Suprapubic skin (tissue), 4 donors: ENCODE results near the gene SLC49A3. TPM values are rescaled to one million over a fixed set of nuclear protein-coding genes. Genes with fewer than 3 reads are reported as not detected.

Experiments used
- DNase-seq, 2 donors: peaks; one replicate each; pipeline ENCODE4 v3.0.0-alpha.2; 2019; ENCODE audit warnings: low spot score in 2 of 2
- H3K27ac ChIP-seq: fragments of 200-600 bp; sonication (generic); one replicate; pipeline ENCODE4 v1.5.1; 2019
- H3K27me3 ChIP-seq: fragments of 200-600 bp; sonication (generic); one replicate; pipeline ENCODE4 v1.5.1; 2019
- H3K36me3 ChIP-seq: fragments of 200-600 bp; sonication (generic); one replicate; pipeline ENCODE4 v1.5.1; 2019
- H3K4me1 ChIP-seq: fragments of 200-600 bp; sonication (generic); one replicate; pipeline ENCODE4 v1.5.1; 2019
- H3K4me3 ChIP-seq: fragments of 200-600 bp; sonication (generic); one replicate; pipeline ENCODE4 v1.5.1; 2019; ENCODE audit warnings: mild to moderate bottlenecking
- H3K9me3 ChIP-seq: fragments of 200-600 bp; sonication (generic); one replicate; pipeline ENCODE4 v1.5.1; 2019
- EP300 ChIP-seq: sonication (generic); formaldehyde crosslinking; IDR thresholded peaks from one replicate; pipeline ENCODE4 v1.6.1; 2017; ENCODE audit warnings: antibody characterized with exemption
- POLR2A ChIP-seq, 2 donors: fragments of 450-650 bp; IDR thresholded peaks; one replicate each; pipeline ENCODE4 v1.6.1; 2017; ENCODE audit warnings: antibody characterized with exemption in 2 of 2, mild to moderate bottlenecking in 2 of 2, moderate library complexity in 2 of 2
- POLR2AphosphoS5 ChIP-seq, 3 donors: sonication (generic); formaldehyde crosslinking; IDR thresholded peaks; one replicate each; pipeline ENCODE4 v1.6.1; 2017; ENCODE audit warnings: antibody characterized with exemption in 3 of 3
- WGBS: methylation state at CpG from one replicate; pipeline ENCODE4 v1.1.5; 2018; 5-methylcytosine and 5-hydroxymethylcytosine counted together
- total RNA-seq, 4 donors: library from RNA; depleted of rRNA; stranded (reverse); fragments of >200 nt; gene quantifications; one replicate each; pipeline ENCODE4 v1.1.0, GENCODE V29; 2016
- TF ChIP-seq, protein P1 (sequence below), 2 donors: fragments of 200-600 bp in 1 of 2; fragments of 450-650 bp in 1 of 2; sonication (generic) in 1 of 2; IDR thresholded peaks; one replicate each; pipeline ENCODE4 v1.5.1; 2016 to 2019; ENCODE audit warnings: antibody characterized with exemption in 2 of 2, mild to moderate bottlenecking in 1 of 2, moderate library complexity in 1 of 2

SLC49A3 gene
- total RNA-seq, 4 donors from 2014 or later: 8.9 to 21.1 (median 17.4) TPM

- H3K36me3 ChIP-seq: no peaks in the 10 kb centered on the region
- TF ChIP-seq EP300: no peak
- no peak for TF ChIP-seq POLR2A (IDR thresholded peaks at IDR 0.05)
- no peaks in the 10 kb centered on the region for H3K27me3 ChIP-seq
- H3K27ac ChIP-seq: peak overlapping the region; percentile 82
- peak in 1 of 2 donors; percentile 67 for DNase-seq
- H3K4me3 ChIP-seq: peak overlapping the region; percentile 56
- no peaks in the 10 kb centered on the region for H3K9me3 ChIP-seq
- 81% methylated on average over 8 of the region's 8 CpGs for WGBS
- H3K4me1 ChIP-seq: peaks cover 37% of the 10 kb centered on the region
Observed at GRCh38 chr4:689723-690122, 772 bp upstream of the SLC49A3 start.

DNA sequence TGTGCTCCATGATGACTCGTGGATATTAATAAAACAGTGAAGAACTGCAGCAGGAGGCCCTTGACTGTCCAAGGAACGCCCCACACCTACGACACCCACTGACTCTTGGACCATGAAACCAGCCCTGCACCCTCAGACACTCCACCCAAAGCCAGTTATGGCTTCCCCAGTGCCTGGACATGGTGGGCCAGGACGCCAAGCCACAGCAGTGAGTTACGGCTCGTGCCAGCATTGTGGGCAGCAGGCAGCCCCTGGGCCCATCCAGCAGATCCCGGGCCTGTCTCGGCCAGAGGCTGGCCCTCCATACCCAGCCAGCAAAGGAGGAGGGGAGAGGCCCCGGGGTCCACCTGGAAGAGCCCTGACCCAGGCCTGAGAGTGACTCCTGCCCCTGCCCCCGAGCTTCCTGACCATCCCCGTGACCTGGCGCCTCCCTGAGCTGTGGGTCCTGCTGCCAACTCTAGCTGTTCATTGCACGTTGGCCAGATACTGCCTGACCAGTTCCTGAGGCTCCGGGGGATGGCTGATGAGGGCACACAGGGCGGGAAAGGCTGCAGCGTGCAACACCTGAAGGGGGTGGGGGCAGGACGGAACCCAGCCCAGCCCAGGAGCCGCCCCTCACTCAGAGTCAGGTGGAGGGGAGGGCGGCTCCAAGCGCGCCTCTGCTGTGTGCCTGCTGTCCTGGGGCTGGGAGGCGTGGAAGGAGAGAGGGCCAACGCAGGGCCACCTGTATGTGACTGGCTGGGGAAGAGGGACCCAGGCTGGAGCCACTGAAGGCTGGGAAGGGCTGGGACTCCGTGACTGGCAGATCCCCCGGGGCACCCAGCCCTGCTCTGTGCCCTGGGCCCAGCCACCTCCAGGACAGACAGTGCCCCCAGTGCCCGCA lies 739 bp downstream of the SLC49A3 start:
- TF ChIP-seq POLR2A (IDR thresholded peaks at IDR 0.05) (no peak), EP300 (no peak), POLR2AphosphoS5 (IDR thresholded peaks at IDR 0.05) (no peak)
- TF ChIP-seq, protein P1, sequence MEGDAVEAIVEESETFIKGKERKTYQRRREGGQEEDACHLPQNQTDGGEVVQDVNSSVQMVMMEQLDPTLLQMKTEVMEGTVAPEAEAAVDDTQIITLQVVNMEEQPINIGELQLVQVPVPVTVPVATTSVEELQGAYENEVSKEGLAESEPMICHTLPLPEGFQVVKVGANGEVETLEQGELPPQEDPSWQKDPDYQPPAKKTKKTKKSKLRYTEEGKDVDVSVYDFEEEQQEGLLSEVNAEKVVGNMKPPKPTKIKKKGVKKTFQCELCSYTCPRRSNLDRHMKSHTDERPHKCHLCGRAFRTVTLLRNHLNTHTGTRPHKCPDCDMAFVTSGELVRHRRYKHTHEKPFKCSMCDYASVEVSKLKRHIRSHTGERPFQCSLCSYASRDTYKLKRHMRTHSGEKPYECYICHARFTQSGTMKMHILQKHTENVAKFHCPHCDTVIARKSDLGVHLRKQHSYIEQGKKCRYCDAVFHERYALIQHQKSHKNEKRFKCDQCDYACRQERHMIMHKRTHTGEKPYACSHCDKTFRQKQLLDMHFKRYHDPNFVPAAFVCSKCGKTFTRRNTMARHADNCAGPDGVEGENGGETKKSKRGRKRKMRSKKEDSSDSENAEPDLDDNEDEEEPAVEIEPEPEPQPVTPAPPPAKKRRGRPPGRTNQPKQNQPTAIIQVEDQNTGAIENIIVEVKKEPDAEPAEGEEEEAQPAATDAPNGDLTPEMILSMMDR (IDR thresholded peaks at IDR 0.05): no peak
- no peaks in the 10 kb centered on the region for H3K27me3 ChIP-seq
- peaks cover 48% of the 10 kb centered on the region for H3K4me1 ChIP-seq
- peak overlapping the region; percentile 82 for H3K27ac ChIP-seq
- peak; percentile 69 to 79 for DNase-seq
- no peaks in the 10 kb centered on the region for H3K9me3 ChIP-seq
- peak overlapping the region; percentile 56 for H3K4me3 ChIP-seq
- 52% methylated on average over 15 of the region's 26 CpGs for WGBS
- no peaks in the 10 kb centered on the region for H3K36me3 ChIP-seq

DNA sequence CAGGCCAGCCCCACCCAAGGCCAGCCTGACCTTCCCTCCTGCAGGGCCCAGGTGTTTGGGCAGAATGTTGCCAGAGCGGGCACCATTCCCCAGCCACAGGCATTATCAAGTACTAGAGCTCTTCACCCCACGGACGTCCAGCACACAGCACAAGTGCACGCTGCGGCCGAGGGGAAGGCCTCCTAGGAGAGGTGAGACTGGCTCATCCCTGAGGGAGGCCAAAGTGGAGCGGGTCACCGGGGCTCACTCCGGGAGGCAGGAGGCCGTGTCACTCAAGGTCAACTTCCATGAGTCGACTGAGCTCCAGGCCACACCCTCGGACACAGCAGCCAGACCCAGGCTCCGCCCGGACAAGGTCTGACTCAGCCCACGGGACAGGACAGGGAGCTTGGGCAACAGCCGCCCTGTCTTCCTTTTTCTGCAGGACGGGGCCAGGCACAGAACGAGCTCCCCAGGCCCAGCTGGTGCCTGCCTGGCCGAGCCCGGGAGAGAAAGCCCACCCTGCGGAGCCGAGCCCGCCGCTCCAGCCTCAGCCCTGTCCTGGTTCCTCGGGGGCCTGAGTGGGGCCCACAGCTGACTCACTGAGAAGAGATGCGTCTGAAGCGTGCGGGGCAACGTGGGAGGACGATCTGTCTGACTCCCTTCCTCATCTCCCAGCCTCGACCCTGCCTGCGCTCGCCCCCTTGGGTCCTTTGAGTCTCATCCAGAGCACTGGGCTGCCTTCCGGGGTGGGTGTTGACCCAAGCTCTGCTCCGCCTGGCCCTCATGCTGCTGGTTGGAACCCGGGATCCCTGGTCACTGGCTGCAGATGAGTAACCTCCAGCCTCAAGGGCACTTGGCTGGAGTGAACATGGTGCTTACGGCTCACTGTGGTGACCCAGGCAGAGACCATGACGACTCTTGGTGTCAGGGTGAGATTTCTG lies 1.6 kb downstream of the SLC49A3 start:
- Histone ChIP-seq H3K27ac (peak overlapping the region; percentile 82), H3K27me3 (no peaks in the 10 kb centered on the region), H3K4me1 (peaks cover 55% of the 10 kb centered on the region), H3K4me3 (peak overlapping the region; percentile 56), H3K9me3 (no peaks in the 10 kb centered on the region), H3K36me3 (no peaks in the 10 kb centered on the region)
- peak; percentile 96 for DNase-seq
- TF ChIP-seq POLR2A (IDR thresholded peaks at IDR 0.05) (peak in 1 of 2 donors; percentile 24), POLR2AphosphoS5 (IDR thresholded peaks at IDR 0.05) (peak in 1 of 3 donors; percentile 31), EP300 (no peak)
- 72% methylated on average over 11 of the region's 38 CpGs for WGBS

- peak in 1 of 2 donors; percentile 71 for DNase-seq
- Histone ChIP-seq H3K27me3 (no peaks in the 10 kb centered on the region), H3K4me1 (peaks cover 62% of the 10 kb centered on the region), H3K27ac (peak overlapping the region; percentile 82), H3K36me3 (no peaks in the 10 kb centered on the region), H3K4me3 (peak overlapping the region; percentile 56), H3K9me3 (no peaks in the 10 kb centered on the region)
- 84% methylated on average over 5 of the region's 31 CpGs for WGBS
- no peak for TF ChIP-seq POLR2A (IDR thresholded peaks at IDR 0.05)
- TF ChIP-seq POLR2AphosphoS5 (IDR thresholded peaks at IDR 0.05): no peak
- TF ChIP-seq EP300: no peak
- TF ChIP-seq, protein P1 (IDR thresholded peaks at IDR 0.05): no peak
Observed at GRCh38 chr4:686413-687040, 2.4 kb downstream of the SLC49A3 start.

DNA sequence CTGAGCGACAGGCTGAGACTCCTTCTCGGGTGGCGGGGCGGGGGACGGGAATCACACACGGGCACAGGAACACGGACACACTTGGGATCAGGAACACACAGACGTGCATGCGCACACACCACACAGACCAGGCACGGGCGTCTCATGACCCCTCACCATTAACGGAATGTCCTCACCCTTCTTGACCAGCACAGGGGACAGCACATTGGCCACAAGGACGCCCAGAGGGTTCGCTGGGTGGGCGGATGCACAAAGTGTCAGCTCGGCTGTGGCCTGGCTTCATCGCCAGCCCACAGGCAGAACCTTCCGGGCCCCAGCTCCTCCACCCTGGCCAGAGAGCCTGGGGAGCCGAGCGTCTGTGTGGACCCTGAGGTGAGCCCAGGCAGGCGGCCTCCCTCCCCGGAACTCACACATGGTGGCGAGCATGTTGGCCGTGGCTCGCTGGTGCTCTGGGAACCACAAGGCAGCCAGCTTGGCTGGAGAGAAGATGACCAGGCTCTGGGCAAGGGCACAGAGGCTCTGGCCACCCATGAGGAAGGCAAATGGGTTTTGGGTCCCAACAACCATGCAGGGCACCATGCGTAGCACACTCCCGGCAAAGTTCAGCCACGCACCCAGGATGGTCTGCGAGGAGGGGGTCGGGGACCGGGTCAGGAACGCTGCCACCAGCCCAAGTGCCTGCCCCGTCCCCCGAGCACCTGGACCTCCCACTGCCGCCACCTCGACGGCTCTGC lies 3.1 kb downstream of the SLC49A3 start:
- Histone ChIP-seq H3K36me3 (no peaks in the 10 kb centered on the region), H3K4me1 (peaks cover 68% of the 10 kb centered on the region), H3K4me3 (no peak overlapping the region), H3K9me3 (no peaks in the 10 kb centered on the region), H3K27me3 (no peaks in the 10 kb centered on the region), H3K27ac (no peak overlapping the region)
- no peak for TF ChIP-seq EP300
- no peak for TF ChIP-seq POLR2A (IDR thresholded peaks at IDR 0.05)
- TF ChIP-seq, protein P1 (IDR thresholded peaks at IDR 0.05): no peak
- DNase-seq: peak in 1 of 2 donors; percentile 75
- WGBS: 97% methylated on average over 14 of the region's 37 CpGs
